ENCODE data around the gene CCDC13. TPM values are rescaled to one million over a fixed set of nuclear protein-coding genes. Genes with fewer than 3 reads are reported as not detected.

CCDC13 gene
- total RNA-seq, 1 experiment from 2014 or later = 0.41 TPM

GRCh38 chr3:42804106-42804830 is 31.2 kb upstream of the CCDC13 start, which contains the start of gene HIGD1A:
TSS of gene HIGD1A (minus strand) at chr3:42804490. CDS start at chr3:42794253, 10,237 bp downstream.
- DNase-seq = peak; percentile 91 to 93
- ChIA-PET CTCF (no interaction called here), POLR2A (ENCODE audit: unreplicated experiment) (interaction anchor here (0.5 to 0.6 kb wide), 2 partner anchors 16 to 644 kb away, joined by 20 to 24 read pairs; no protein-coding TSS in a partner anchor)
- no peaks in the 10 kb centered on the region for H4K20me1 ChIP-seq (ENCODE audit: insufficient read depth)
- no peaks in the 10 kb centered on the region for H3K9me2 ChIP-seq (ENCODE audit: insufficient read depth)
- H3F3A ChIP-seq (ENCODE audit: insufficient read depth, low read depth) = peaks cover 7% of the 10 kb centered on the region; the same call in 1 of the 2 replicates
- H2AFZ ChIP-seq = peak within 1 kb of the TSS; percentile 99
- H3K4me1 ChIP-seq (replicated peaks; ENCODE audit: insufficient read depth) = peaks cover 24% of the 10 kb centered on the region
- BruUV-seq (replicated peaks) = no TSS peak
- intact Hi-C loops (cut with micrococcal nuclease; ENCODE audit: unreplicated experiment) = loop anchor here (2.0 kb wide), 1 partner anchor 25 kb away; no protein-coding TSS in a partner anchor
- H3K27ac ChIP-seq = peak within 1 kb of the TSS; percentile 81
- H3K27me3 ChIP-seq (ENCODE audit: insufficient read depth, low read depth) = no peaks in the 10 kb centered on the region
- peaks cover 47% of the 10 kb centered on the region for H3K79me2 ChIP-seq (ENCODE audit: low read depth)
- H3K4me3 ChIP-seq = peak within 1 kb of the TSS; percentile 84
- no peaks in the 10 kb centered on the region for H3K9me3 ChIP-seq (ENCODE audit: insufficient read depth, low read depth)
- no peaks in the 10 kb centered on the region for H3K36me3 ChIP-seq (ENCODE audit: low read depth)
- H3K4me2 ChIP-seq = peak within 1 kb of the TSS; percentile 99
- no peak for TF ChIP-seq EZH2 (IDR thresholded peaks at IDR 0.05; ENCODE audit: low read depth)

DNA sequence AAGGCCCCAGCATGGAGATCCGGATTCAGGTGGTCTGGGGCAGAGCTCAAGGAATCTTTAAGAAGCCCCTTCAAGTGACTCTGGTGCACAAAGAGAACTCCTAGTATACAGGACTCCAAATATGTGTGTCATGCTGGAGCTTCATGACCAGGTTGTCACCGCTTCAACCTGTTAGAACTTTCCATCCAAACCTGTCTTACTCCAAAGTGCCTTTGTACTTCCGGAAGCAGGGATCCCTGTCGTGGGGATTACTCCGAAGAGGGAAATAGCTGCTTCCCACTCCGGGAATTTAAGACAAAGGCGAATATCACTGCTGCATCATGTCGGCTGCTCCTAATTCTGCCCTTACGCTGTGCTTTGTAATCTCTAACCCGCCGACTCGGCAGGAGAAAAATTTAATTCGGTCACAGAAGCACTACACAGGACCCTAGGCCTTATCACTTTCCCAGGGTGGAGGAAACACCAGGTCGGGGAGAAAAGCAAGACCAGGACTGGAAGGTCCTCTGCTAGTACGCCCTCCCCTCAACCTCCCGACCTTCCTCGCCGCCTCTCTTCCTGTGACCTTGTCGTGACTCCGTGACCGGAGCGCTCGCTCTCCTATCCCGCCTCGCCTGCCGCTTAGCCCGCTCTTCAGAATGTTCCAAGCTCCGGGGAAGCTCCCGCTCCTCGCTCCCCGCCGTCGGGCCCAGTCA is 30.5 kb upstream of the CCDC13 start:
- intact Hi-C loops (cut with micrococcal nuclease; ENCODE audit: unreplicated experiment) = loop anchor here (2.0 kb wide), 1 partner anchor 25 kb away; no protein-coding TSS in a partner anchor

DNA sequence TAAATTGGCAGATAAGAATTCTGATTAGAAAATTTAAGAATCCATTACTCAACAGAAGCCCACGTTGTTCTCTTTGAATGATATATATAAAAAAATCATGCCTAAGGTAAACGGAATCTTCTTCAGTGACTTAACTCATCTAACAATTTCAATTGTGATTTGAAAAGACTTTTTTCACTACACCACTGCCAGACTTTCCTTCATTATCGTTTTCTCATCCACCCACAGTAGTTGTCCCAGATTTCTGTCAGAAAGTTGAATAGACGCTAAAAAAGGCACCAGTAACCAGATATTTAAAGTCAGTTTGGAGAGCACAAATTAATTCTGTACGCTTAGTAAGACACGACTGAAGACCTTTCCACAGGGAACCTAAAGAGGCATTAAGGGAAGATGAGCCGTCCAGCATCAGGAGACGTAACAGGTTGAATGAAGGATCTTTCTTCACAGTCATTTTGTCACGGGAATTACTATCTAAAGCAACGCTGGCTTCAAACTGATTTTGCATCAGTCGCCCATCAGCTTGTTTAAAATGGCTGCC is 29.9 kb upstream of the CCDC13 start:
- CTCF ChIA-PET = no interaction called here
- POLR2A ChIA-PET (ENCODE audit: unreplicated experiment) = no interaction called here
- H3K9me2 ChIP-seq (ENCODE audit: insufficient read depth) = no peaks in the 10 kb centered on the region
- H3K4me3 ChIP-seq = peak overlapping the region; percentile 84
- H3K9me3 ChIP-seq (ENCODE audit: insufficient read depth, low read depth) = no peaks in the 10 kb centered on the region
- DNase-seq = no peak
- H3K79me2 ChIP-seq (ENCODE audit: low read depth) = peaks cover 47% of the 10 kb centered on the region
- H3K4me2 ChIP-seq = peak overlapping the region; percentile 99
- peaks cover 7% of the 10 kb centered on the region; the same call in 1 of the 2 replicates for H3F3A ChIP-seq (ENCODE audit: insufficient read depth, low read depth)
- no peaks in the 10 kb centered on the region for H3K27me3 ChIP-seq (ENCODE audit: insufficient read depth, low read depth)
- peak overlapping the region; percentile 75; the same call in 1 of the 2 replicates for H2AFZ ChIP-seq
- BruUV-seq (replicated peaks) = no TSS peak
- no peaks in the 10 kb centered on the region for H4K20me1 ChIP-seq (ENCODE audit: insufficient read depth)
- H3K4me1 ChIP-seq (replicated peaks; ENCODE audit: insufficient read depth) = peaks cover 24% of the 10 kb centered on the region
- peak overlapping the region; percentile 81 for H3K27ac ChIP-seq
- no peak for TF ChIP-seq EZH2 (IDR thresholded peaks at IDR 0.05; ENCODE audit: low read depth)
- intact Hi-C loops (cut with micrococcal nuclease; ENCODE audit: unreplicated experiment) = no loop called here
- H3K36me3 ChIP-seq (ENCODE audit: low read depth) = no peaks in the 10 kb centered on the region

More for the DNA sequence above, 30.5 kb upstream of the CCDC13 start:
- Histone ChIP-seq H3K4me1 (replicated peaks; ENCODE audit: insufficient read depth) (peaks cover 24% of the 10 kb centered on the region), H3K9me2 (ENCODE audit: insufficient read depth) (no peaks in the 10 kb centered on the region), H3K9me3 (ENCODE audit: insufficient read depth, low read depth) (no peaks in the 10 kb centered on the region), H3K79me2 (ENCODE audit: low read depth) (peaks cover 47% of the 10 kb centered on the region), H3K36me3 (ENCODE audit: low read depth) (no peaks in the 10 kb centered on the region), H3K27me3 (ENCODE audit: insufficient read depth, low read depth) (no peaks in the 10 kb centered on the region), H3K4me3 (peak overlapping the region; percentile 84), H4K20me1 (ENCODE audit: insufficient read depth) (no peaks in the 10 kb centered on the region), H3K4me2 (peak overlapping the region; percentile 99), H3F3A (ENCODE audit: insufficient read depth, low read depth) (peaks cover 7% of the 10 kb centered on the region; the same call in 1 of the 2 replicates), H3K27ac (peak overlapping the region; percentile 81), H2AFZ (peak overlapping the region; percentile 75)
- ChIA-PET CTCF (no interaction called here), POLR2A (ENCODE audit: unreplicated experiment) (no interaction called here)
- no peak for TF ChIP-seq EZH2 (IDR thresholded peaks at IDR 0.05; ENCODE audit: low read depth)
- TF ChIP-seq, protein P1, sequence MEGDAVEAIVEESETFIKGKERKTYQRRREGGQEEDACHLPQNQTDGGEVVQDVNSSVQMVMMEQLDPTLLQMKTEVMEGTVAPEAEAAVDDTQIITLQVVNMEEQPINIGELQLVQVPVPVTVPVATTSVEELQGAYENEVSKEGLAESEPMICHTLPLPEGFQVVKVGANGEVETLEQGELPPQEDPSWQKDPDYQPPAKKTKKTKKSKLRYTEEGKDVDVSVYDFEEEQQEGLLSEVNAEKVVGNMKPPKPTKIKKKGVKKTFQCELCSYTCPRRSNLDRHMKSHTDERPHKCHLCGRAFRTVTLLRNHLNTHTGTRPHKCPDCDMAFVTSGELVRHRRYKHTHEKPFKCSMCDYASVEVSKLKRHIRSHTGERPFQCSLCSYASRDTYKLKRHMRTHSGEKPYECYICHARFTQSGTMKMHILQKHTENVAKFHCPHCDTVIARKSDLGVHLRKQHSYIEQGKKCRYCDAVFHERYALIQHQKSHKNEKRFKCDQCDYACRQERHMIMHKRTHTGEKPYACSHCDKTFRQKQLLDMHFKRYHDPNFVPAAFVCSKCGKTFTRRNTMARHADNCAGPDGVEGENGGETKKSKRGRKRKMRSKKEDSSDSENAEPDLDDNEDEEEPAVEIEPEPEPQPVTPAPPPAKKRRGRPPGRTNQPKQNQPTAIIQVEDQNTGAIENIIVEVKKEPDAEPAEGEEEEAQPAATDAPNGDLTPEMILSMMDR (conservative IDR thresholded peaks at IDR 0.05) = no peak
- DNase-seq = no peak
- BruUV-seq (replicated peaks) = TSS peak; percentile 60

GRCh38 chr3:42801784-42802183 is 28.7 kb upstream of the CCDC13 start:
- Histone ChIP-seq H3K4me3 (no peak overlapping the region), H3K79me2 (ENCODE audit: low read depth) (peaks cover 47% of the 10 kb centered on the region), H3K4me1 (replicated peaks; ENCODE audit: insufficient read depth) (peaks cover 24% of the 10 kb centered on the region), H3K27me3 (ENCODE audit: insufficient read depth, low read depth) (no peaks in the 10 kb centered on the region), H2AFZ (no peak overlapping the region), H3F3A (ENCODE audit: insufficient read depth, low read depth) (peaks cover 7% of the 10 kb centered on the region; the same call in 1 of the 2 replicates), H3K27ac (no peak overlapping the region), H3K9me2 (ENCODE audit: insufficient read depth) (no peaks in the 10 kb centered on the region), H4K20me1 (ENCODE audit: insufficient read depth) (no peaks in the 10 kb centered on the region), H3K9me3 (ENCODE audit: insufficient read depth, low read depth) (no peaks in the 10 kb centered on the region), H3K4me2 (peak overlapping the region; percentile 99), H3K36me3 (ENCODE audit: low read depth) (no peaks in the 10 kb centered on the region)
- no peak for DNase-seq
- ChIA-PET CTCF (no interaction called here), POLR2A (ENCODE audit: unreplicated experiment) (no interaction called here)
- TF ChIP-seq, protein P1 (conservative IDR thresholded peaks at IDR 0.05) = no peak
- no peak for TF ChIP-seq EZH2 (IDR thresholded peaks at IDR 0.05; ENCODE audit: low read depth)
- intact Hi-C loops (cut with micrococcal nuclease; ENCODE audit: unreplicated experiment) = no loop called here
- no TSS peak for BruUV-seq (replicated peaks)
